Loucy (cell line): ENCODE results near the gene ZDHHC18.

ENCODE experiments used
- CTCF ChIP-seq: fragments of 200-600 bp; sonication (generic); conservative IDR thresholded peaks from 2 replicates; pipeline ENCODE4 v1.5.1; 2014; ENCODE audit warnings: mild to moderate bottlenecking, antibody characterized with exemption, low read length
- EZH2phosphoT487 ChIP-seq: fragments of 200-600 bp; IDR thresholded peaks from 2 replicates; pipeline ENCODE4 v1.6.1; 2018; ENCODE audit warnings: antibody characterized with exemption, mild to moderate bottlenecking, moderate library complexity, borderline replicate concordance

GRCh38 chr1:26782521-26783212 lies 43.8 kb upstream of the ZDHHC18 start:
- no peak for TF ChIP-seq CTCF
- no peak for TF ChIP-seq EZH2phosphoT487
